OCI-LY3 (cell line): Measurements from ENCODE around the gene GRM8.

Experiments used
- H2AFZ ChIP-seq: fragments of 200-600, 300-600 bp; shearing (Covaris generic); 2 replicates; pipeline ENCODE4 v1.6.0; 2014; ENCODE audit warnings: antibody characterized with exemption, low read depth, low read length
- H3K27ac ChIP-seq: fragments of 200-600, 300-600 bp; sonication (generic); 2 replicates; pipeline ENCODE4 v1.5.1; 2014; ENCODE audit warnings: mild to moderate bottlenecking, low read length, moderate library complexity, mixed read lengths
- H3K27me3 ChIP-seq: fragments of 200-600, 300-600 bp; sonication (generic); 2 replicates; pipeline ENCODE4 v1.6.1; 2014; ENCODE audit warnings: low read depth, low read length, mixed read lengths
- H3K36me3 ChIP-seq: fragments of 200-600, 300-600 bp; sonication (generic); replicated peaks from 2 replicates; pipeline ENCODE3; 2014; ENCODE audit warnings: low read depth, low read length, mixed read lengths
- H3K4me1 ChIP-seq: fragments of 300-600, 200-600 bp; sonication (generic); 2 replicates; pipeline ENCODE4 v1.6.1; 2014; ENCODE audit warnings: low read length, mixed read lengths
- H3K4me2 ChIP-seq: fragments of 200-600, 300-600 bp; sonication (generic); 2 replicates; pipeline ENCODE4 v1.6.1; 2014; ENCODE audit warnings: low read length, mixed read lengths
- H3K4me3 ChIP-seq: fragments of 300-600, 200-600 bp; sonication (generic); 2 replicates; pipeline ENCODE4 v1.5.1; 2014; ENCODE audit warnings: antibody characterized with exemption, mild to moderate bottlenecking, low read length, moderate library complexity
- H3K79me2 ChIP-seq: fragments of 300-600, 200-600 bp; shearing (Covaris generic); 2 replicates; pipeline ENCODE4 v1.6.1; 2014; ENCODE audit warnings: mild to moderate bottlenecking, low read length, mixed read lengths
- H3K9ac ChIP-seq: fragments of 300-600, 200-600 bp; shearing (Covaris generic); 2 replicates; pipeline ENCODE4 v1.6.0; 2014; ENCODE audit warnings: mild to moderate bottlenecking, low read length, moderate library complexity
- H3K9me3 ChIP-seq: fragments of 200-600, 300-600 bp; shearing (Covaris generic); 2 replicates; pipeline ENCODE4 v1.6.1; 2014; ENCODE audit warnings: low read length, mixed read lengths; ENCODE audit not compliant: insufficient read depth
- H4K20me1 ChIP-seq: fragments of 200-600, 300-600 bp; sonication (generic); 2 replicates; pipeline ENCODE4 v1.6.1; 2016; ENCODE audit warnings: low read length, mixed read lengths; ENCODE audit not compliant: insufficient read depth
- EZH2phosphoT487 ChIP-seq: fragments of 200-600 bp; shearing (Covaris generic); IDR thresholded peaks from 2 replicates; pipeline ENCODE4 v1.6.1; 2018; ENCODE audit warnings: antibody characterized with exemption, mixed run types, low read depth
- TF ChIP-seq, protein P1 (sequence below): fragments of 200-600, 300-600 bp; sonication (generic); IDR thresholded peaks from 2 replicates; pipeline ENCODE4 v1.5.1; 2014; ENCODE audit warnings: antibody characterized with exemption, low read length, low read depth

The GRM8 gene

DNA sequence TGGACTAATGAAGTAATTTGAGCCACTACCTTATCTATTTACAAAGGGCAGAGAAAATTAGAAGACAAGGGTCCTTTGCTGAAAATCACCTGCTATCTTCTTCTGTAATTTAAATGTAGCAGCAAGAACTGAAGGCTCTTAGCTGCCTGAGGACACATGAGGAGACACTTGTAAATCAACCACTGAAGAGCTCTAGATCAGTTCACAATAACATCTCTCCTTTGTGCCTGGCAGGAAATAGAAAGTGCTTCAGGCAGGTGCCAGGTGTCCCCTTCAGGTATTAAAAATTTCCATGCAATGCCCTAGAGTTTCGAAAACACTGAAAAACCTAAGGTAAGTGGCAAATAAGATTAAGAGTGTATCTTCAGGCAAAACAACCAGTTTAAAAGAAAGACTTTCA, 474.6 kb downstream of the GRM8 start:
- H3K36me3 ChIP-seq = no peaks in the 10 kb centered on the region
- no peak overlapping the region for H3K9ac ChIP-seq
- no peaks in the 10 kb centered on the region for H3K79me2 ChIP-seq
- no peaks in the 10 kb centered on the region for H4K20me1 ChIP-seq
- peak overlapping the region; percentile 9; the same call in 1 of the 2 replicates for H3K27ac ChIP-seq
- no peak overlapping the region for H2AFZ ChIP-seq
- 0 out of 2 replicates have a peak, but pooled peaks cover 6% of the 10 kb centered on the region for H3K9me3 ChIP-seq
- H3K4me3 ChIP-seq = no peak overlapping the region
- H3K27me3 ChIP-seq = no peaks in the 10 kb centered on the region
- peaks cover 68% of the 10 kb centered on the region for H3K4me1 ChIP-seq
- TF ChIP-seq, protein P1, sequence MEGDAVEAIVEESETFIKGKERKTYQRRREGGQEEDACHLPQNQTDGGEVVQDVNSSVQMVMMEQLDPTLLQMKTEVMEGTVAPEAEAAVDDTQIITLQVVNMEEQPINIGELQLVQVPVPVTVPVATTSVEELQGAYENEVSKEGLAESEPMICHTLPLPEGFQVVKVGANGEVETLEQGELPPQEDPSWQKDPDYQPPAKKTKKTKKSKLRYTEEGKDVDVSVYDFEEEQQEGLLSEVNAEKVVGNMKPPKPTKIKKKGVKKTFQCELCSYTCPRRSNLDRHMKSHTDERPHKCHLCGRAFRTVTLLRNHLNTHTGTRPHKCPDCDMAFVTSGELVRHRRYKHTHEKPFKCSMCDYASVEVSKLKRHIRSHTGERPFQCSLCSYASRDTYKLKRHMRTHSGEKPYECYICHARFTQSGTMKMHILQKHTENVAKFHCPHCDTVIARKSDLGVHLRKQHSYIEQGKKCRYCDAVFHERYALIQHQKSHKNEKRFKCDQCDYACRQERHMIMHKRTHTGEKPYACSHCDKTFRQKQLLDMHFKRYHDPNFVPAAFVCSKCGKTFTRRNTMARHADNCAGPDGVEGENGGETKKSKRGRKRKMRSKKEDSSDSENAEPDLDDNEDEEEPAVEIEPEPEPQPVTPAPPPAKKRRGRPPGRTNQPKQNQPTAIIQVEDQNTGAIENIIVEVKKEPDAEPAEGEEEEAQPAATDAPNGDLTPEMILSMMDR = no peak
- TF ChIP-seq EZH2phosphoT487 = no peak
- H3K4me2 ChIP-seq = peak overlapping the region; percentile 42

DNA sequence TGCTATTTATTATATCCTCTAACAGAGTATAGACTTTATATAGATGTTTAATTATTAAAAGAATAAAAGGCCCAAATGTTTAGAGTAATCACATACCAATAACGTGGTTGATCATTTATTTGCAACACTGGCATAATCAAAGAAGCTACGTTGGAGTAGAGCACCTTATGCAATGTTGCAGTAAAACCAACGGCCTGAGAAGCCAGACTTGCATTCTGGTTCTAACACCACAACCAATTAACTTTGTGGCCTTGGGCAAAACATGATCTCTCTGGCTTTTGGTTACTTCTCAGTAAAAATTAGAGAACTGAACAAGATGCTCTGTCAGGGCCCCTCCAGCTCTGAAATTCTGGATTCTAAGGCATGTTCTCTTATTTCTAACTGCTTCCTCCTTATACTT, 476.2 kb downstream of the GRM8 start:
- Histone ChIP-seq H4K20me1 (no peaks in the 10 kb centered on the region), H3K36me3 (no peaks in the 10 kb centered on the region), H3K27ac (no peak overlapping the region), H3K4me3 (no peak overlapping the region), H3K9me3 (no peaks in the 10 kb centered on the region), H3K79me2 (no peaks in the 10 kb centered on the region), H3K9ac (no peak overlapping the region), H3K4me1 (peaks cover 60% of the 10 kb centered on the region), H3K27me3 (no peaks in the 10 kb centered on the region), H2AFZ (no peak overlapping the region), H3K4me2 (no peak overlapping the region)
- TF ChIP-seq, protein P1 = no peak
- no peak for TF ChIP-seq EZH2phosphoT487

DNA sequence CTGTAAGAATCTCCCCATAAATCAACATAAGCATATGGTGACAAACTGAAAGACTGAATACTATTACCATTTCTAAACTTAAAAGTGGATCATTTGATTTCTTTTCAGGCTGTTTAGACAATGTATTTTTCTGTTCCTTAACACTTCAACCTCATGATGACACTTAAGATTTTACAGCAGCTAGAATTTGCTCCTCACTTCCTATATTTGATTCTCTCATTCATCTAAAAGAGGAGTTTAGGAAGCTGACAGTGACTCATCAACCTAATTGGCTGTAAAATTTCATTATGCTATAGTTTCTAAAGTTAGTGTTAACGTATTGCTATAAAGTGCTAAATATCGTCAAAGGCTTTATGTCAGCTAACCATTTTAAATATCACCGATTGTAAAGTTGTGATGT, 478.7 kb downstream of the GRM8 start:
- TF ChIP-seq EZH2phosphoT487 = no peak
- TF ChIP-seq, protein P1 = no peak
- 0 out of 2 replicates have a peak overlapping the region, but pooled peaks have one; percentile 18 for H3K27ac ChIP-seq

DNA sequence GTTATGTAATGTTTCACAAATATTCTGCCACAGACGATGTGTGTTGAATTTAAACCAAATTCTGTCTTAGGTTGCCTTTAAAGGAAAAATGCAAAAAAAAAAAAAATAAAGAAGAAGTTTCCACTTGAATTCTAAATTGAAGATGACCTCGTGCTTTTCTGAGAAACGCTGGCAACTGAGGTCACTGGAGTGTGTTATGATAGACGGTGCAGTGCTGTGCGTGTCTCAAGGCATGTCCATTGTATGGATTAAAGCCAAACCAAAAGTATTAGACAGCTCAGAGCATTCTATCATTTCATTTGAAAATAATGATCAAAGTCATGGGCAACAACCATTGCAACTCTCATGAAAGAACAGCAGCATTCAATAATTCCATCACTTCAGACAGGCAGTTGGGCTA, 483.9 kb downstream of the GRM8 start:
- no peak overlapping the region for H3K4me3 ChIP-seq
- H4K20me1 ChIP-seq = no peaks in the 10 kb centered on the region
- H3K27ac ChIP-seq = no peak overlapping the region
- no peaks in the 10 kb centered on the region for H3K79me2 ChIP-seq
- 0 out of 2 replicates have a peak overlapping the region, but pooled peaks have one; percentile 5 for H2AFZ ChIP-seq
- H3K9ac ChIP-seq = no peak overlapping the region
- H3K4me1 ChIP-seq = peaks cover 16% of the 10 kb centered on the region
- no peaks in the 10 kb centered on the region for H3K36me3 ChIP-seq
- TF ChIP-seq, protein P1 = no peak
- no peak for TF ChIP-seq EZH2phosphoT487
- no peaks in the 10 kb centered on the region for H3K27me3 ChIP-seq
- no peaks in the 10 kb centered on the region; the same call in 1 of the 2 replicates for H3K9me3 ChIP-seq
- no peak overlapping the region for H3K4me2 ChIP-seq

More for the DNA sequence above, 478.7 kb downstream of the GRM8 start:
- H4K20me1 ChIP-seq = no peaks in the 10 kb centered on the region
- no peaks in the 10 kb centered on the region for H3K9me3 ChIP-seq
- no peaks in the 10 kb centered on the region for H3K79me2 ChIP-seq
- peak overlapping the region; percentile 53 for H3K4me2 ChIP-seq
- no peaks in the 10 kb centered on the region for H3K36me3 ChIP-seq
- 0 out of 2 replicates have a peak overlapping the region, but pooled peaks have one; percentile 10 for H3K4me3 ChIP-seq
- H3K27me3 ChIP-seq = no peaks in the 10 kb centered on the region
- H3K4me1 ChIP-seq = peaks cover 38% of the 10 kb centered on the region
- H3K9ac ChIP-seq = no peak overlapping the region
- H2AFZ ChIP-seq = no peak overlapping the region
